ENCODE measurements around the gene TRANK1. TPM values are rescaled to one million over a fixed set of nuclear protein-coding genes. Genes with fewer than 3 reads are reported as not detected.

Gene TRANK1
- total RNA-seq, 1 experiment from 2014 or later: 0.58 TPM

DNA sequence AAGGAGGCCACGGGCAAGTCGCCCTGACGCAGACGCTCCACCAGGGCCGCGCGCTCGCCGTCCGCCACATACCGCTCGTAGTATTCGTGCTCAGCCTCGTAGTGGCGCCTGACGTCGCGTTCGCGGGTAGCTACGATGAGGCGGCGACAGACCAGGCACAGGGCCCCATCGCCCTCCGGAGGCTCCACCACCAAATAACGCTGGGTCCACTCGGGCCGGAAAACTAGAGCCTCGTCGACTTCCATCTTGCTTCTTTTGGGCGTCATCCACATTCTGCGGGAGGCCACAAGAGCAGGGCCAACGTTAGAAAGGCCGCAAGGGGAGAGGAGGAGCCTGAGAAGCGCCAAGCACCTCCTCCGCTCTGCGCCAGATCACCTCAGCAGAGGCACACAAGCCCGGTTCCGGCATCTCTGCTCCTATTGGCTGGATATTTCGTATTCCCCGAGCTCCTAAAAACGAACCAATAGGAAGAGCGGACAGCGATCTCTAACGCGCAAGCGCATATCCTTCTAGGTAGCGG is 48.0 kb upstream of the TRANK1 start, which contains the start of gene EPM2AIP1:
Gene EPM2AIP1 (minus strand): TSS at position 326 of the 520 bp plus-strand sequence. CDS start 54 bp downstream, at position 272.
- Histone ChIP-seq H4K20me1 (ENCODE audit: low read length) (peaks cover 44% of the 10 kb centered on the region), H2AFZ (ENCODE audit: low read length) (peak within 1 kb of the TSS; percentile 88), H3K27me3 (ENCODE audit: low read length) (no peaks in the 10 kb centered on the region), H3K36me3 (ENCODE audit: low read depth, low read length) (peaks cover 16% of the 10 kb centered on the region), H3K9me3 (ENCODE audit: low read length) (no peaks in the 10 kb centered on the region), H3K27ac (ENCODE audit: low read length) (peak within 1 kb of the TSS; percentile 82), H3K9me2 (replicated peaks; ENCODE audit: low read length) (no peaks in the 10 kb centered on the region), H3K4me3 (ENCODE audit: low read length) (peak within 1 kb of the TSS; percentile 83), H3K4me2 (ENCODE audit: low read length) (peak within 1 kb of the TSS; percentile 94), H3K9ac (ENCODE audit: low read length) (peak within 1 kb of the TSS; percentile 93), H3K4me1 (ENCODE audit: insufficient read depth, low read length) (peaks cover 33% of the 10 kb centered on the region), H3F3A (ENCODE audit: low read length, unreplicated experiment) (no peaks in the 10 kb centered on the region), H3K79me2 (ENCODE audit: low read length) (peaks cover 67% of the 10 kb centered on the region)
- intact Hi-C loops (cut with micrococcal nuclease): loop anchor here (1.0 to 2.0 kb wide), 2 partner anchors 35 to 190 kb away; no protein-coding TSS in a partner anchor
- ChIA-PET POLR2A (ENCODE audit: unreplicated experiment) (interaction anchor here (0.5 to 1.3 kb wide), 8 partner anchors 12 to 1500 kb away, joined by 3 to 7 read pairs (median 4); no protein-coding TSS in a partner anchor), CTCF (interaction anchor here (0.6 to 1.5 kb wide), 5 partner anchors 9 to 220 kb away, joined by 3 to 8 read pairs (median 5); no protein-coding TSS in a partner anchor)
- BruUV-seq (replicated peaks): no TSS peak
- DNase-seq (no peak), ATAC-seq (peak; percentile 91)
- TF ChIP-seq, protein P1, sequence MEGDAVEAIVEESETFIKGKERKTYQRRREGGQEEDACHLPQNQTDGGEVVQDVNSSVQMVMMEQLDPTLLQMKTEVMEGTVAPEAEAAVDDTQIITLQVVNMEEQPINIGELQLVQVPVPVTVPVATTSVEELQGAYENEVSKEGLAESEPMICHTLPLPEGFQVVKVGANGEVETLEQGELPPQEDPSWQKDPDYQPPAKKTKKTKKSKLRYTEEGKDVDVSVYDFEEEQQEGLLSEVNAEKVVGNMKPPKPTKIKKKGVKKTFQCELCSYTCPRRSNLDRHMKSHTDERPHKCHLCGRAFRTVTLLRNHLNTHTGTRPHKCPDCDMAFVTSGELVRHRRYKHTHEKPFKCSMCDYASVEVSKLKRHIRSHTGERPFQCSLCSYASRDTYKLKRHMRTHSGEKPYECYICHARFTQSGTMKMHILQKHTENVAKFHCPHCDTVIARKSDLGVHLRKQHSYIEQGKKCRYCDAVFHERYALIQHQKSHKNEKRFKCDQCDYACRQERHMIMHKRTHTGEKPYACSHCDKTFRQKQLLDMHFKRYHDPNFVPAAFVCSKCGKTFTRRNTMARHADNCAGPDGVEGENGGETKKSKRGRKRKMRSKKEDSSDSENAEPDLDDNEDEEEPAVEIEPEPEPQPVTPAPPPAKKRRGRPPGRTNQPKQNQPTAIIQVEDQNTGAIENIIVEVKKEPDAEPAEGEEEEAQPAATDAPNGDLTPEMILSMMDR (conservative IDR thresholded peaks at IDR 0.05; ENCODE audit: low read depth, low read length): 0 out of 2 replicates have a peak, but pooled peaks have one; percentile 34
- TF ChIP-seq EZH2 (IDR thresholded peaks at IDR 0.05; ENCODE audit: low read length, unreplicated experiment): no peak

DNA sequence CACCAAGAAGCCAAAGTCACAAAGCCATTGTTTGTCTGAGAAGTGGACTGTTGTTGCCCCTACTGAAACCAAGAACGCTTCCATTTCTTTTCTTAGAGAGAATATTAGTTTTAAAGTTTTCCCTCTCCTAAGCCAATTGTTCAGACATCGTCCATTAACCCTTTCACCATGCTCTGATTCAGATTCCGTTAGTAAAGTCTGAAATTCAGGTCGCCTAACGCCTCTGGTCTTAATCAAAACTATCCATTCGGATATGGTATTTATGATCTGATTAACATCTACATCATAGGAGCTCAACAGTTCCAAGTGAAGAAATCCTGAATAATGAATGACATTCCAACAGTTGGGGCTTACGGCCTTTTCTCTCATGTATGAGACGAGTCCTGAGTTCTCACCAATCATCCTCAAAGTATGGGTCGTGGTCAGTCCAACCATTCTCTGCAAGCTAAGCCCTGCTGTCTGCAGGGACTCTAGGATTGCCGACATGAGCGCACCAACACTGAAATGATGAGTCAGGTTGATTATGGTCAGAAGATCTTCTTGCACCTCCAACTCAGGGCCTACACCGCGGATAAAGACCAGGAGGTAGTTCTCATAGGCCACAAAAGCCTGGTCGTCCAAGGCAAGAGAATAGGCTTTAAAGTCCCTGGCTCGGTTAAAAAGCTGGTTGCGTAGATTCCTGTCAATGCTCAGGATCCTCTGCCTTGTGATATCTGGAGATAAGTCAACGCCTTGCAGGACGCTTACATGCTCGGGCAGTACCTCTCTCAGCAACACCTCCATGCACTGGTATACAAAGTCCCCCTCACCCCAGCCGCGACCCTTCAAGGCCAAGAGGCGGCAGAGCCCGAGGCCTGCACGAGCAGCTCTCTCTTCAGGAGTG is 47.3 kb upstream of the TRANK1 start:
- peak overlapping the region; percentile 90 for H3K9ac ChIP-seq (ENCODE audit: low read length)
- BruUV-seq (replicated peaks): TSS peak; percentile 60
- H3K9me3 ChIP-seq (ENCODE audit: low read length): no peaks in the 10 kb centered on the region
- peaks cover 44% of the 10 kb centered on the region for H4K20me1 ChIP-seq (ENCODE audit: low read length)
- peaks cover 13% of the 10 kb centered on the region; the same call in 1 of the 2 replicates for H3K36me3 ChIP-seq (ENCODE audit: low read depth, low read length)
- peaks cover 68% of the 10 kb centered on the region for H3K79me2 ChIP-seq (ENCODE audit: low read length)
- peak; percentile 33 for DNase-seq
- ATAC-seq: no peak
- H3K9me2 ChIP-seq (replicated peaks; ENCODE audit: low read length): no peaks in the 10 kb centered on the region
- peak overlapping the region; percentile 63 for H2AFZ ChIP-seq (ENCODE audit: low read length)
- peak overlapping the region; percentile 86 for H3K4me2 ChIP-seq (ENCODE audit: low read length)
- peak overlapping the region; percentile 70 for H3K27ac ChIP-seq (ENCODE audit: low read length)
- intact Hi-C loops (cut with micrococcal nuclease): loop anchor here (2.0 kb wide), 1 partner anchor 191 kb away; no protein-coding TSS in a partner anchor
- H3K27me3 ChIP-seq (ENCODE audit: low read length): no peaks in the 10 kb centered on the region
- no peaks in the 10 kb centered on the region for H3F3A ChIP-seq (ENCODE audit: low read length, unreplicated experiment)
- ChIA-PET POLR2A (ENCODE audit: unreplicated experiment) (interaction anchor here (0.5 to 1.3 kb wide), 6 partner anchors 33 to 1458 kb away, joined by 3 to 7 read pairs (median 4); no protein-coding TSS in a partner anchor), CTCF (interaction anchor here (0.6 to 1.5 kb wide), 5 partner anchors 10 to 221 kb away, joined by 3 to 8 read pairs (median 5); no protein-coding TSS in a partner anchor)
- peak overlapping the region; percentile 83 for H3K4me3 ChIP-seq (ENCODE audit: low read length)
- TF ChIP-seq EZH2phosphoT487 (IDR thresholded peaks at IDR 0.05; ENCODE audit: borderline replicate concordance, low read length) (no peak), EZH2 (IDR thresholded peaks at IDR 0.05; ENCODE audit: low read length, unreplicated experiment) (no peak)
- TF ChIP-seq, protein P1 (conservative IDR thresholded peaks at IDR 0.05; ENCODE audit: low read depth, low read length): no peak
- peaks cover 33% of the 10 kb centered on the region for H3K4me1 ChIP-seq (ENCODE audit: insufficient read depth, low read length)
